B cell (primary cell): ENCODE data around the gene PUS10.

ENCODE experiments used
- CTCF ChIP-seq: fragments of 200-600 bp; IDR thresholded peaks from one replicate; pipeline ENCODE4 v1.8.0; 2022; ENCODE audit warnings: antibody characterized with exemption, mild to moderate bottlenecking
- EZH2 ChIP-seq: IDR thresholded peaks from 2 replicates; pipeline ENCODE4 v1.6.1; 2012; ENCODE audit warnings: borderline replicate concordance, low read depth, mild to moderate bottlenecking, moderate library complexity, low read length; ENCODE audit not compliant: insufficient read depth, poor library complexity, severe bottlenecking

GRCh38 chr2:61014763-61015162 lies 3.3 kb downstream of the PUS10 start:
- no peak for TF ChIP-seq CTCF
- no peak for TF ChIP-seq EZH2
